ENCODE measurements around the gene FAM83G.

DNA sequence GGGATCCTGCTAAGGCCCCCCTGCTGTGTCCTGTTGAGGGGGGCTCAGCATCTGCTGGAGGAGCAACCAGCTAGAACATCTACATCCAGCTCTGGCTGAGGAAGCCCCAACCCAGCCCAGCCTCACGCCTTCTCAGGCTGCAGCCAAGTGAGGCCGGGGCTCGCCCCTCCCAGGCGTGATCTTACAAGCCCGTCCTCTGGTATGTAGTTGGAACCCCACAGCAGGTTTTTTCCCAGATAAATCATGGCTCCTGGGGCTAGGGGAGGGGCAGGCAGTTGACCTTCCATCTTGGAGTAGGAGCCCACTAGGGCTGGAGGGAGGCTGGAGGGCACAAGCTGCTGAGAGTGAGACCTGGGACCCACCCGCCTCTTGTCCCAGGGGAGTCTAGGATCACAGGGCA, 4.7 kb downstream of the FAM83G start:
- TF ChIP-seq POLR2A (IDR thresholded peaks at IDR 0.05) (no peak), CTCF (IDR thresholded peaks at IDR 0.05) (no peak)
